Omental fat pad (tissue), 4 donors: Measurements from ENCODE around the gene PRKCE. TPM values are rescaled to one million over a fixed set of nuclear protein-coding genes. Genes with fewer than 3 reads are reported as not detected.
A peak's percentile ranks its signal among the peaks of the same experiment; 100 is the strongest.

Experiments used
- ATAC-seq: fragments of 150-250 bp; one replicate; pipeline ENCODE4 v1.9.1; 2016; ENCODE audit warnings: mild to moderate bottlenecking, moderate library complexity; ENCODE audit not compliant: low FRiP score
- DNase-seq: peaks from one replicate; pipeline ENCODE4 v3.0.0-alpha.2; 2019; ENCODE audit warnings: low spot score
- total RNA-seq, 4 donors: library from RNA; depleted of rRNA; stranded (reverse); fragments of >200 nt; gene quantifications; one replicate each; pipeline ENCODE4 v1.1.0, GENCODE V29; 2016
- TF ChIP-seq, protein P1 (sequence below), 3 donors: fragments of 450-650 bp; IDR thresholded peaks; one replicate each; pipeline ENCODE4 v1.5.1; 2016 to 2017; ENCODE audit warnings: antibody characterized with exemption in 3 of 3, mild to moderate bottlenecking in 3 of 3, moderate library complexity in 2 of 3

PRKCE gene
- total RNA-seq, 4 donors from 2014 or later, result 8.8 to 24.3 (median 14.0) TPM

DNA sequence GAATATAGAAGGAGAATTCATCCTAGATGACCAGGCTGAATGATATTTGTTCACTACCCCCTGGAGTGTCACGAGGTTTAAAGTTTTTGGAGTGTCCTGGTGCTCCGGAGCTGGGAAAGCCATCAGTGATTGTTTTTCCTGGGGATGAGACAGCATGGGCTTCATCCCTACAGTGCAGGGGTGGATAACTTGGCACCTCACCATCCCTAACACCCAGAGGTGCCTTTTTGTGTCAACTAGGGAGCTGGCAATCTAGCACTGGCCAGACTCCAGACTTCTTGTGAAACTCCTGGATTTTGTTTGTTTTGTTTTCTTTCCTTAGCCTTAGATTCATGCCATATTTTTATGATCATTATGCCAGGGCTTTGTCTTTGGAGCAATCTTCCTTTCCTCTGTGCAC is 164.8 kb downstream of the PRKCE start:
- DNase-seq (no peak), ATAC-seq (no peak)
- TF ChIP-seq, protein P1, sequence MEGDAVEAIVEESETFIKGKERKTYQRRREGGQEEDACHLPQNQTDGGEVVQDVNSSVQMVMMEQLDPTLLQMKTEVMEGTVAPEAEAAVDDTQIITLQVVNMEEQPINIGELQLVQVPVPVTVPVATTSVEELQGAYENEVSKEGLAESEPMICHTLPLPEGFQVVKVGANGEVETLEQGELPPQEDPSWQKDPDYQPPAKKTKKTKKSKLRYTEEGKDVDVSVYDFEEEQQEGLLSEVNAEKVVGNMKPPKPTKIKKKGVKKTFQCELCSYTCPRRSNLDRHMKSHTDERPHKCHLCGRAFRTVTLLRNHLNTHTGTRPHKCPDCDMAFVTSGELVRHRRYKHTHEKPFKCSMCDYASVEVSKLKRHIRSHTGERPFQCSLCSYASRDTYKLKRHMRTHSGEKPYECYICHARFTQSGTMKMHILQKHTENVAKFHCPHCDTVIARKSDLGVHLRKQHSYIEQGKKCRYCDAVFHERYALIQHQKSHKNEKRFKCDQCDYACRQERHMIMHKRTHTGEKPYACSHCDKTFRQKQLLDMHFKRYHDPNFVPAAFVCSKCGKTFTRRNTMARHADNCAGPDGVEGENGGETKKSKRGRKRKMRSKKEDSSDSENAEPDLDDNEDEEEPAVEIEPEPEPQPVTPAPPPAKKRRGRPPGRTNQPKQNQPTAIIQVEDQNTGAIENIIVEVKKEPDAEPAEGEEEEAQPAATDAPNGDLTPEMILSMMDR (IDR thresholded peaks at IDR 0.05), result no peak

DNA sequence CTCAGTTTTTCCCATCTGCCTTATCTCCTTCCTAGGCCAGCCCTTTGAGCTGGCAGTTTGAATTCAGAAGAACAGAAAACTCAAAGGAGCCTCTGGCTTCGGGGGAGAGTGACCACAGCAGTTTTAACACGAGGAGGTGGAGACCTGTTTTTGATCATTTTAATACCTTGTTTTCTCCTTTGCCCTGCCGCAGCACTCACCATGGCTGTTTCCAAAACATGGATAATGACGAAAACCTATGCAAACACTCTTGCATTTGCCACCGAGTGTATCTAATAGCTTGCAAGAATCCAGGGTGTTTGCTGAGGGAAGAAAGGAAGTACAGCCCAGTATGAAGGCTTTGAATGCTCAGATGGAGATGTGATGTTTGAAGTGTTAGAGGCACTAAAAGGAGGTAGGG is 167.1 kb downstream of the PRKCE start:
- ATAC-seq (no peak), DNase-seq (no peak)
- TF ChIP-seq, protein P1 (IDR thresholded peaks at IDR 0.05), result no peak

DNA sequence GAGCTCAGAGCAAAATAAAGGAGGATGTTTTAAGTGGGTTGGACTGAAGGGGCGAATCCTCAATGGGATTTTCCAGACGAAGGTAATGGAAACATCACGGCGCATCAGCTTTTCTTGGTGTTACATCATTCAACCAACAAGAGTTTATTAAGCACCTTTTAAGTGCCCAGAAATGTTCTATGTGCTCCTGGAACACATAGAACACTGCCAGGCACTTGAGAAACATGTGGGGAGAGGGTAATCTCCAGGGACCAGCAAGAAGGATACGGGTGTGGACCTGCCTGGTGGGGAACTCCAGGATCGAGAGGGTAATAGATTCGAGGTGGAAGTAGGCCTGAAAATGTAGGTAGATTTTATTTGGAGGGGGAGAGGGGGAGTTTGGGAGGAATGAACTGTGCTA is 168.6 kb downstream of the PRKCE start:
- TF ChIP-seq, protein P1 (IDR thresholded peaks at IDR 0.05), result no peak
- no peak for DNase-seq
- ATAC-seq, result no peak

DNA sequence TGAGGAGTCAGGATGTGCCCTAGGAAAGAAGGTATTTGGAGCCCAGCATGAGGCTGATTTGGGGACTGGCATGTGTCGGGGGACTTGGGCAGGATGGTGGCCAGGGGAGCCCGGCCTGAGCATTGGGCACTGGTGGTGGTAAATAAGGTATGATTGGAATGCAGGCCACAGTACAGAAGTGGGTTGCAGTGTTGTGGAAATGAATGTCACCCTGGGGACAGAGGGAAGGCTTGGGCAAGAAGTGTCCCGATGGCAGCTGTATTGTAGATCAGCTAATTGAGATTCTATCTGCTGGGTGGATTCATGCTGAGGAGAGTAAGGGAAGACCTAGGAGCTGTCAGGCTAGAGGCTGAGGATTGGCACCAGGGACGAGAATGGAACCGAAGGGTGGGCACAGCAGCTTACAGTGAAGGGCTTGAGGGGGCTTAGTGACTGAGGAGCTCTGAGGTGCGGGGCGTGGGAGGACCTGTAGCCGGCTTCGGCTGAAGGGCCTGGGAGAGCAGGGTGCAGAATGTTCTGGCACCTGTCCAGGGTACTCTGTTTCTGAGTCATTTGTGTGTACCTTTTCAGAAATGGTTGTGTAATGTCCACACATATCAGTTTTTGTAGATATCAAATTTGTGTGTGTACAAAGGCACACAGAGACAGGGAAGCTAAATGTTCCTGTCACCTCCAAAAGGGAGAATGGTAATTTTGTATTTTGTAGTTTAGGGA is 170.2 kb downstream of the PRKCE start:
- TF ChIP-seq, protein P1 (IDR thresholded peaks at IDR 0.05), result no peak
- ATAC-seq, result peak; percentile 71
- no peak for DNase-seq

DNA sequence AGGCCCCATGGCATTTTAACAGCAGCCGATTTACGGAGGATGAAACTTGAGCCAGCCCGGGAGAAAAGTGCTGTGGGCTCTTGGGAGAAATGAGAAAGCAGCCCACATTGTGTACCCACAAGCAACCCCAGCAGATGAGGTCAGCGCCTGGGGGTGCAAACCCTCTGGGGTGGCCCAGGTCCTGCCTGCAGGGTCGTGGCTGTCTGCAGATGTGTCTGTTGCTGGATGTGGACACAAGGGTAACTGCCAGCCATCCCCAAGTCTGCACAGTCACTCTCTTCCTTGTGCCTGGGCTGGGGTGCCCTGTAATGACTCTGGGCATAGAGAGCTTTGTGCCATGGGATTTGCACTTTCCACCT is 170.8 kb downstream of the PRKCE start:
- DNase-seq (no peak), ATAC-seq (no peak)
- TF ChIP-seq, protein P1 (IDR thresholded peaks at IDR 0.05), result no peak

DNA sequence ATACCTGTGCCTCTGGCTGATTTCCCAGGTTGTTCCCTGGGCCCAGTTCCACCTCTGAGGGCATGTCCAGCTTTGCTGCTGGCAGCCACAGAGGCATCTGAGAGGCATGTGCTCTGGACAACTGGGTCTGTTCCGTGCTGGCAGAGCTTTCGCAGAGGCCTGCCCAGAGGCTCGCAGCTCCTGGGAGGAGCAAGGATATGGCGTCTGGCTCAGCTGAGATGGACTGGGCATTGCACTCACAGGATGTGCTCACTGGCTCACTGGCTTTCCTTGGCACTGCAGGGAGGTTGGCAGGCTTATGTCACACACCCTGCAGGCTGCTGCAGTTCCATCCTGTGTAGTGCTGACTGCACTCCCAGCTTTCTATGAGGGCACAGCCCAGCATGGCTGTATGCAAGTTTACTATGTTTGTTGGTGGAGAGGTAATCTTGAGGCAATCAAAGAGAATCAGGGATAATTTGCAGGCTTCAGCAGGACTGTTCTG is 172.3 kb downstream of the PRKCE start:
- no peak for DNase-seq
- ATAC-seq, result peak; percentile 21
- TF ChIP-seq, protein P1 (IDR thresholded peaks at IDR 0.05), result no peak

DNA sequence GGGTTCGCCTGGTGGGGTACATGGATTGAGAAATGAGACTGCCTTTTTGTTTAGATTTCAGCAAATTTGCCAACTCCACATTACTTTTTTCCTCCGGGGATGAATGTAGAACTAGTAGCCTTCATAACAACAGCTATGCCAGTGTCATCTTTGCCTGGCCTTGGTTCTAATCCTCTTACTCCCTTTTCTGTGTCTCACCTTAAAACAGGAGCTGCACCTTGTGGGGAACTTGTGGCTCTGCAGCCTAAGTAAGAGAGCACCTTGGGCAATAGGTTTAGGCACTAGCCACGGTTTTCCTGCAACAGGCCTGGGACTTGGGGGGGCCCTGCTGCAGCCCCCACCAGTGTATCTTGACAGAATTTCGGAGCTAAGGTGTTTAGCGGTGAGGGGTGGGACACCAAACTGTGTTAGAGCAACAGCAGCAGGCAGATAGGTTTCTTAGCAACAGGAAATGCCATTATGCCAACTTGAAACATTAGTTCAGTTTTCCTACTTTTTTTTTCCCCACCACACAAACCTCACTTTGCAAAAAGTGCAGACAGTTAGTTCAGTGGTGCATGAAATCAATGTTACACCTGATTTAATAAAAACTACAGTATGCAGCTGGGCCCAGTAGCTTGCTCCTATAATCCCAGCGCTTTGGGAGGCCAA is 173.7 kb downstream of the PRKCE start:
- no peak for ATAC-seq
- no peak for DNase-seq
- TF ChIP-seq, protein P1 (IDR thresholded peaks at IDR 0.05), result no peak
